Activated CD8-positive, alpha-beta memory T cell treated with anti-CD3 and anti-CD28 coated beads for 24 hours (primary cell): Measurements from ENCODE around the gene SAMD14.

Experiments used
- DNase-seq: peaks from one replicate; pipeline ENCODE4 v3.0.0-alpha.2; 2020

SAMD14 gene

DNA sequence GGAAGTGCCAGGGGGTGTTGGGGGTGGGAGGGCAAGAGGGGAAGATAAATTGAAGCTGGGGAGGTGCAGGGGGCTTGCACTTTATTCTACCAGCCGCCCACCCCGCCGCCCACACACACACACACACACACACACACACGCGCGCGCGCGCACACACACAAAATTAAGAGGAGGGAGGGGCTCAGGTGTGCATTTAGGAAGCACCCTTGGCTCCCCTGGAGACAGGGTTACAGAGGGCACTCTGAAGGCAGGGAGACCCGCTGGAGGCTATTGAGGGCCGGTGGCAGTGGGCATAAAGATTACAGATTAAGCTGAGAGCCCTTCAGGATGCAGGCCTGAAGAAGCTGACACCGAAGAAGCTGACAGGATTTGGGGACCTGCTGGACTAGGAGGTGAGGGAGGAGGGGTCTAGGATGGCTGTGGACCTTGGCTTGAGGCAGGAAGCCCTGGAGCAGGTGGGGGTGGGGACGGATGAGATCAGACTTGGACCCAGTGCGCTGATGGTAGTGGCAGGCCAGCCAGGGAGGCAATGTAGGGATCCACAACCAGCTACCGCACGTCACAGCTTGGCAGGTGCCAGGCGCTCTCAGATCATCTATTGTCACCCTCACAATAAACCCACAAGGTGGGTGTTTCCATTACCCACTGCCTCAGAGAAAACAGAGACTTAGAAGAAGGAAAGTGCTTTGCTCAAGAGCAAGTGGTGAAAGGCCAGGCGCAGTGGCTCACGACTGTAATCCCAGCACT lies 772 bp upstream of the SAMD14 start:
- no peak for DNase-seq

DNA sequence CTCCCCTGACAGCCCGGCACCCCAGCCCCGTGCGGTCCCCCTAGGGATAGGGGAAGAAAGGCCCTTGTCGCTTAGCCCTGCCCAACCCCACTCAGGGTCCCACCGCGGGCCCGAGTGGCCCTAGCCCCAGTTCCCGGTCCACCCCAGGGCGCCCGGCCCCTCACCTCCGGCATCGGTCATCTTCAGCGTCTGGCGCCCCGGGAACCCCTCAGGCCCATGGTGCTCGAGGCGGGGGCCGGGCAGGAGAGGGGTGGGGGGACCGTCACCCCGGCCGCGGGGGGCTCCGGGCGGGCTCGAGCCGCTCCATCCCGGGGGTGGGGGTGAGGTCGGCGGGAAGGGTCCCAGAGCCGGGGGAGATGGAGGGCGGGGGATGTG lies 620 bp downstream of the SAMD14 start:
- no peak for DNase-seq

DNA sequence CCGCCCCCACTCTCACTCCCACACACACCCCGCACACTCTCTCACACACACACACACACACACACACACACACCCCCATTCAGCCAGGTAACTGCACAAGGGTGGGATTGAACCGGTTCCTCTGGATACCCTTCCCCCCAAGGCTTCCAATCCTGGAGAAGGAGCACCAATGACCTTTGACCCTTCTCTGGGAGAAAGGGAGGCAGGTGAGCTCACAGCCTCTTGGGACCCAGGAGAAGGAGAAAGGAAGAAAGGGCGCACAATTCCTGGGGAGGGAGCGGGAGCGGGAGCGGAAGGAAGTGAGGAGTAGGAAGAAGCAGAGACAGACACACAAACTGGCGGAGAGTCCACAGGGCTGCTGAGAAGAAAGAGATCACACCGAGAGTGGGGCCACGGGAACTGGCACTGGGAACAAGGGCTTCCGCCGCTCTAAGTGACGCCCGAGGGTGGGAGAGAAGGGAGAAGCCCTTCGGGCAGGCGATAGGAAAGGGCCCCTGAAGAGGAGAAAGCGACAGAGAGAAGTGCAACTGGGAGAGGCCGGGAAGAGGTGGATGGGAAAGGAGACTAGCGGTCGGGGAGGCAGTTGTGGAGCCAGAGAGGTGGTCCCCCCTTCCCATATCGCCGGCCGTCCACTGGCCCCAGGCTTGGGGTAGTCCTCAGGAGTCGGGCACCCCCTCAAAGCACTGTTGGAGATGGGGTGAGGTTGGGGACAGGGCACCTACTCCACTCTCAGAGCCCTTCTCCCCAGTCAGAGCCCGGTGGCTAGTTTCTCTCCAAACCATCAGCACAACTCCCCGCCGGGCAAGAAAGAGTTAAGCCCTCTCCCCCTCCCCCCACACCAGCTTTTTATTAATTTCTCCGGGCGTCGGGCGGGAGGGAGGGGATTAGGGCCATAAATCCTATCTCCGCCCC lies 1.3 kb downstream of the SAMD14 start:
- DNase-seq = no peak

DNA sequence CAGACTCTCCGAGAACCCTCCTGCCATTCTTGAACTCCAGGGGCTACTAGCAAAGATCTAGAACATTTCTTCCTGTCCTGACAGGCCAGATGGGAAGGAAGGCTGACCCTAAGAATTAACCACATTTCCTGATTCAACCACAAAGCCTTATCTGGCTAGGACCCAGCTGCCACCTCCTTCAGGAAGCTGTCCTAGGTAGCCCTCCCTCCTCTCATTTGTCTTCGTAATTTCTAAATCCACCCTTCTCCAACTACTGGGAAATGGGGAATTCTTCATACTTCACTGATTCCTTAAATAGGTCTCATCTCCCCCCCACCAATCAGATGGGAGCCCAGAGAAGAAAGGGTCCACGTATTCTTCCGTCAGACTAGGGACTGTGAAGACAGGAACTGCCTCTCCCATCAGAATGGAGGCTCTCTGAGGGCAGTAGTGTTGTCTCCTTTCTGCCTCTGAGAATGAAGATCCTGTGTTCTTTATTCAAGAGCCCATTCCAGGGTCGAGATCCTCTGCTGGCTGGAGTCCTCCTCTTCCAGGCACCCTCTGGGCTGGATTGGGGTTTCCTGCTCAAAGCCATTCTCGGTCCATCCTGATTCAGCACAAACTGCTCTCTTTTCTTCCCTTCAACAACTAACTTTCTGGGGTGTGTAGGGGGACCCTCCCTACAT lies 2.1 kb downstream of the SAMD14 start:
- no peak for DNase-seq

DNA sequence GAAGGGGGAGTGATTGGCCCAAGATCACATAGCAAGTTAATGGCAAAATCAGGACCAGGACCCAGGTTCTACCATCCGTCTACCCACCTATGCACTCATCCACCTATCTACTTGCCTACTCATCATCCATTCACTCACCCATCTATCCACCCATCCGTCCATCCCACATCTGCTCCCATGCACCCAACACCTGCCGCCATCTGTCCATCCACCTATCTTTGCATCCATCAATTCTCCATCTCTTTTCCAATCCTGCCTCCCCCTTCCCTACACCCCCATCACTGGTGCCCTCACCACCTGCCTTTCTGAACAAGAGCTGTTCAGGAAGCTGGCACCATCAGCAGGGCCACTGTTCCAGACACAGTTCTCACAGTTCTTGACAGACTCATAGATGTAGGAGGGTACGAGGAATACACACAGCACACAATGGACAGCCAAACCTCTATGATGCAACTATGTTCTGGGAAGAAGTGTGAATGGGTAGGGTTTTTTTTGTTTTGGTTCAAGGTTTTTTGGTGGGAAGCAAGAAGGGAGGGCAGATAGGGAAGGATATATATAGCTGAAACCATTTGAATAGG lies 4.5 kb downstream of the SAMD14 start:
- DNase-seq = no peak

DNA sequence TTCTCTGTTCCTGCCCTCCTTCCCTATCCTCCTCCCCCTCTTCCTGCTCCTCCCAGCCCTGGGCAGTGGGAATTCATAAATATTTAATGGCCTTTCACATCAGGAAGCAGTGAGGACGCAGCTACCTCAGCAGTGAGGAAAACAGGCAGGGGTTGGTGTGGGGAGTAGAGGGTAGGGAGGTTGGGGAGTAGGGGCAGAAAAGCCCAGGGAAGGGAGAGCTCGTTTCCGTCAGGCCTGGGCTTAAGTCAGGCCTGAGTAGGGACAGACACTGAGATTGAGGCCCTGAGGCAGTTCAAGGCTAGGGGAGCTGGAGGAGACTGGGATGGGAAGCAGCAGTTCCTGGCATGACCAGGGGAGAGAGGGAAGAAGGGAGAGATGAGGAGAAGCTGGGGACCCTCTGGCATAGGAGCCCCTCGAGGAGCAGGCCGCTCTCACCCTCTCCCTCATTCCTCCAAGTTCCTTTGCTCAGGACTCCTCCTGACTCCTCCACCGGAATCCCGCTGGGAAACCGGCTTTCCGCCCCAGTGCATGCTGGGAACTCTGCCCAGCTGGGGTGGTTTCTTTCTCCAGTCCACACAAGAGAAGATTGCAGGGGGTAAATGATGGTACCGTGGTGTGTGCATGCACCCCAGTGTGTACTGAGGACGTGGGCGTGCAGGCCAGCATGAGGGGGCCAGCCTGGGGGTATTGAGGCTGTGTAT lies 6.2 kb downstream of the SAMD14 start:
- no peak for DNase-seq

DNA sequence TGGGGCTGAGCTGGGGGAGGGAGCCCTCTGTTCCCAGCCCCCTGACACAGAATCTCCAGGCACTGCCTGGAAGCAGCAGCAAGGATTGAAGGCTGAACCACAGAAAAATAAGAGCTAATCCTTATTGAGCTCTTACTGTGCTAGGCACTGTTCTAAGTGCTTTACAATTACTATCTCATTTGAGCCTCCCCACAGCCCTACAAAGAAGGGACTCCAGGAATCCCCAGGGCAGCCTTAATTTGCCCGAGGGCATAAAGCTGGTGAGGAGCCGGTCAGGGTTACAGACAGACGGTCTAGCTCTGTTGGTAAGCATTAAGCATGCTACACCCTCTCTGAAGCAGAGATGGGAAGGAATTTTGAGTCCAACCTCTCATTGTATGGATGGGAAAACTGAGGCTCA lies 7.0 kb downstream of the SAMD14 start:
- no peak for DNase-seq

DNA sequence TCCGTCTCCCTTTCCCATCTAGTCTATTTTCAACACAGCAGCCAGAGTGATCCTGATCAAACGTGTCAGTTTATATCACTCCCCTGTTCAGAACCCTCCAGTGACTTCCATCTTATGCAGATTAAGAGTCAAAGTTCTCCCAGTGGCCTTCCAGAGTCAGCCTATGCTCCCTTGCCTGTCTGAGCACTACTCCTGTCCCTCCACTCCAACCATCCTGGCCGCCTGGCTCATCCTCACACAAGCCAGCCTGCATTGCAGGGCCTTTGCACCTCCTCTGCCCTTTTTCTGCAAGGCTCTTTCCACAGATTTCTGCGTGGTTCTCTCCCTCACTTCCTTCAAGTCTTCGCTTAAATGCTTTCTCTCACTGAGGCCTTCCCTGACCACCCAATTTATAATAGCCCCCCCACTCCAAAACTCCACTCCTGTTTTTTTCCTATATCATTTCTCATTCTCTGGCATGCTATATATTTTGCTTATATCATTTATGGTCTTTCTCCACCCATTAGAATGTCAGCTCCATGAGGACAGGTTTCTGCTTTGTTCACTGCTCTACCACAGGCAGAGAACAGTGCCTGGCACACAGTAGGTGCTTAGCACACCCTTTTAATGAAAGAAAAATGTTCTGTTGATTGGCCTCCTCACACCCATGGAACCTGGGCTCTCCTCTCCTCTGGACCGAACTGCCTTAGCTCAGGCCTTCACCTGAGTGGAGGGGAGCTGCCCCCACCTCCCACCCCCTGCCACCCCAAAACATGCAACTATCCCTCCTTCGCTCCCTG lies 9.3 kb downstream of the SAMD14 start:
- no peak for DNase-seq

DNA sequence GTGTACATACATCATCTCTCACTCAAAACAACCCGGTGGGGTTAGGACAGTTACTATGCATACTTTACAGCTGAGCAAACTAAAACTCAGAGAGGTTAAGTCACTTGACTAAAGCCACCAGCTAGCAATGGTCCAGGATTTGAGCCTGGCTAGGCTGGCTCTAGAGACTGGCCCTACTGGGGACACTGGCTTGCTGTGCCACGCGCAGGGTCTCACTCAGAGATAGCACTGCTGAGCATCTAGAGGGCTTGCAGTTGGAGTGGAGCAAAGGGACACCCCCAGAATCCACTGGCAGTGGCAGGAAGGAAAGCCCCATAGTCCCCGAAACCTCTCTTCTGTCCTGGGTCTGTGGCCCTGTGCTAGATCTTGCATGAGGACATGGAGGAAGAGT lies 11.1 kb downstream of the SAMD14 start:
- DNase-seq = no peak

DNA sequence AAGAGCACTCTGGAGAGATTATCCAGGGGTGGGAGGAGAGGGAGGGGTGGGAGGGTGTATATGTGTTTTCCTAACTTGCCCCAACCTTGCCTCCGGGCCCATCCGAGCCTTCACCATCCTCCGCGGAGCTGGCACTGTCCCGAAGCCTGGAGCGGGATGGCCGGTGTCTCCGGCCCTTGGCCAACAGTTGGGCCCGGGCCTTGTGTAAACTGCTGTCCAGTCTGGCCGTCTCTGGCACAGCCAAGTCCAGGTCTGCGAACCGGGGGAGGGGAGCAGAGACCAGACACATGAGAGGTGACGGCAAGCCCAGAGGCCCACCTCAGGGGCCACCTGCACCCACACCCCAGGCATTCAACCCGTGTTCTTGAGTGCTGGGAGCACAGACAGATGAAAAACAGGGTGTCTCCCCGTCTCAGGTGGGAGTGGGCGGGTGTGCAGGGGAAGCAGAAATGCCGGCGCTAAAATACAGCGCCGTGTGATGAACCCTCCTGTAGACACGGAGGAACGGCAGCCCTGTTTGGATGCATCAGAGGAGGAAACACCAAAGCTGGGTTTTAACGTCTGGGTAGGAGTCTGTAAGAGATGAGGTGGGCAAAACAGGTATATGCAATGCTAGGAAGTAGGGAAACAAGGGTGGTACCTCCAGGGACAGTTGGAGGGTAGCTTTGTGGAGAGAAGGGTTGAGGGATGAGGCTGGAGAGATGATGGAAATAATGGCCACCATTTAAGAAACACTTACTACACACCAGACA lies 11.7 kb downstream of the SAMD14 start:
- DNase-seq = no peak

DNA sequence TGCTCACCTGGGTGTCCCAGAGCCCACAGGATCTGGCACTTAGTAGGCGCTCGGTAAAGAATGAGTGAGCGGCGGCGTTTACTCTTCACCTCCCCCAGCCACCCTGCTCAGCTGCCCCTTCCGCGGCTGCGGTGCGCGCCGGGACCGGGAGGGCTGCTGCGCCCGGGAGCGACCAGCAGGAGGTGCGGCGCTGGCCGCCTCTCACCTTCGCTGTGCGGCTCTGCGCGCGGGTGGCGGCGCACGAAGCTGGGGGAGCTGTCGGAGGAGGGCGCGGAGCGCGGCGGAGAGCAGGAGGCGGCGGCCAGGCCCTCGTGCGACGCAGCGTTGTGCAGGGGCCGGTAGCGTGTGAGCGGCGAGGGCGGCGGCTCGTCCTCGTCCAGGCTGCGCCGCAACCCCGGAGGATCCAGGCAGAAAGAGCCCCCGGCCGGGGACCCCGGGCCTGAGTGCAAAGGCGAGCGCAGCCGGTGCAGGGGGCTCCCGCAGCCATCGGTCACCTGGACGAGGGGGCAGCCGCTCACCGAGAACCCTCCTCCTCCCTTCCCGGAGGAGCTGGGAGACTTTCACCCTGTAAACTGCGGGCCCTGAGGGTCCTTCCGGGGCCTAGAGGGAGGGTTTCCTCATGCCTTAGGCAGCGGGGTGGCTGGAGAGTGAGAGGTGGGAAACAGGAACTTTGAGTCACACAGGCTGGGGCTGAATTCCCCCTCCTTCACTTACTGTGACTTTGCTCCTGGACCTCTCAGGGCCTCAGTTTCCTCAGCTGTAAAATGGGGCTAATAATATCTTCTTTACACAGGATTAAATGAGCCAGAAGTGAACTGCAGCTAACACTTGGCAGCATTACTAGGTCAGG lies 12.5 kb downstream of the SAMD14 start:
- peak; percentile 83 for DNase-seq

DNA sequence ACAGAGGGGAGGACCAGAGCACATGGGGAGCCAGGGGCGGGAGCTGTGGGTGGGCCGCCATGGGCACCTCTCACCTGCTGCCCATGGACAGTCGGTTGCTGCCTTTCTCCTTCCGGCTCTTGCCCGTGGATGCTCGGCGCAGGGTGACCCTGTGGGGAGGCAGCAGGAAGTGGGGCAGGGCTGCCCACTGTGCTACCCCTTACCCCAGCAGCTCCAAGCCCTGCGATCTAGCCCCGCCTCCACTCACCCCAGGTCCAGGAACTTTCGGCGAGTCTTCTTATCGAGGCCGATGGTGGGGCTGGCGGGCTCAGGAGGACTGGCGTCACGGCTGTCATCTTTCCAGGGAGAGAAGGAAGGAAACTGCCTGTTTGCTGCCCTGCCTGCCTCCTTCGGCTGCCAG lies 14.2 kb downstream of the SAMD14 start:
- DNase-seq = no peak

DNA sequence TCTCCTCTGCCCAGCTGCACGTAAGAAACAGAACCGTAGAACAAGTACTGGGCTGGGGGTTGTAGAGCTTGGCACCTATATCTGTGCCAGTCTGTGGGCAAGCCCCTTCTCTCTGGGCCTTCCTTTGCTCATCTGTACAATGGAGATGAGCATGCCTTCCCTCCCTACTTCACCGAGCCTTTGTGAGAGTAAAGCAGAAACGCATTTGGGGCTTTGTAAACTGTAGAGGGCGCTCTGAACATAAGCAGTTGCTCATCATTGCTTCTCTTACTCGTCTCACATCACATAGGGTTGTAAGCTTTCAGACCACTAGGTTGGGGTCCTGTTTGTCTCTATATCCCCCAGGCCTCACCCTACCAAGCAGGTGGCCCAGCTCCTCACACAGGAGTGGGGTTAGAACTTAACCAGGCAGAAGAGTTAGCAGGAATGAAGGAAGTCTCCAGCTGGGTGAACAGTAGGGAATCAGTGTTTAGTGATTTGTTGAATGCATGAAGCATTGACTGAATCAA lies 15.1 kb downstream of the SAMD14 start:
- DNase-seq = no peak

DNA sequence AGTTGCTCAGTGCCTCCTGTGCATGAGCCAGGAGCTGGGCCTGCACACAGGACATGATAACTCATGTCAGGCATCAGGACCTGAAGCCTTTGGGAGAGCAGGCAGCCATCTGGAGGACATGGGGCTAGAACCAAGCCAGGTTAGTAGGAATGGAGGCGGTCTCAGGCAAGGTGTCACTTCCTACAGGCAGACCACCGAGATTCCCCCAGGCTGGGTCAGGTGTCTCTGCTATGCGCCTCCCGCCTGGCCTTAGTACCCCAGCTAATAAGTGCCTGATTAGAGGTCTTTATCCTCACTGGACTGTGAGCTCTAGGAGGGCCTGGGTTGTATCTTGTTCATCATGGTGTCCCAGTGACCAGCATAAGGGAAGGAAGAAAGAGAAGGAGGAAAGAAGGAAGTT lies 15.6 kb downstream of the SAMD14 start:
- no peak for DNase-seq

DNA sequence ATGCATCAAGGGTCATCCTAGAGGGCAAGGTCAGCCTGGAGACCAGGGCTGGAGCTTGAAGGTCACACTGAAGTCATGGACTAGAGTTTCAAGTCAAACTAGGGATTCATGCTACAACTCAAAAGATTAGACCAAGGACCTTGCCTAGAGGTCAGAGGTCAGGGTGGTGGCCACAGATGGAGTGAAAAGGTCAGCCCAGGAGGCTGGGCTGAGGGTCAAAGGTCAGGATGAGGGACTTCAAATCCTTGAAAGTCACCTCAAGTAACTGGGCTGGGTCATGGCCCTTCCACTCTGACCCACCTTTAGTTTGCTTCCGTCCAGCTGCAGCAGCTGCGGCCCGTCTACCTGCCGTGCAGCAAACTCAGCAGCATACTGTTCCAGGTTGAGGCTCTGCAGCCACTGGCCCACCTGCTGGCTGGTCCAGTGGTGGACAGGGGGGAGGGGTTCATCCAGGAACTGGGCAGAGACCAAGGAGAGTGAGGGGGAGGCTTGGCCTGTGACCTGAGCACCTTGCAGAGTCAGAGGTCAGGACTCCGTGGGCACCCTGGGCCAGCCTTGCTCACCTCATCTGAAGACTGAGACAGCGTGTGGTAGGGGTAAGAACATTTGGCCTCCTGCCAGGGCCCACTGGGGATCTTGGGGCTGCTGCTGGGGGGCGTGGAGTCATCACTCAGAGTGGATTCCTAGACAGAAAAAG lies 16.2 kb downstream of the SAMD14 start:
- DNase-seq = no peak

DNA sequence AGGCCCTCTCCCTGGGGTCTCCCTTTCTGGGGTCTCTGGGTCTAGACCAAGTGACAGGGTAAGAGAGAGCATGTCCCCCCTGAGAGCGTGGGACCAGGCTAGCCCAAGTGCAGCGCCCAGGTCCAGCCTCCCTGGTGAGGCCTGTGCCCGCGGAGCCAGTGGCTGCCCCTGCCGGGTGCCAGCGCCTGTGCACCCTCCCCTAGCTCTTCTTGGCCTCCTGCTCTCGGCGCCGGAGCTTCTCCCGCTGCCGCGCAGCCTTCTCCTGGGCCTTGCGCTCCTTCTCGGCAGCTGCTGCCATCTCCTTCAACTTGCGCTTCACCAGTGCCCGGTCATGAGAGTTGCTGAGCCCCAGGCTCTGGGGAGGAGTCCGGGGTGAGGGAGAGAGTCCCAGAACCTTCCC lies 17.3 kb downstream of the SAMD14 start:
- no peak for DNase-seq

DNA sequence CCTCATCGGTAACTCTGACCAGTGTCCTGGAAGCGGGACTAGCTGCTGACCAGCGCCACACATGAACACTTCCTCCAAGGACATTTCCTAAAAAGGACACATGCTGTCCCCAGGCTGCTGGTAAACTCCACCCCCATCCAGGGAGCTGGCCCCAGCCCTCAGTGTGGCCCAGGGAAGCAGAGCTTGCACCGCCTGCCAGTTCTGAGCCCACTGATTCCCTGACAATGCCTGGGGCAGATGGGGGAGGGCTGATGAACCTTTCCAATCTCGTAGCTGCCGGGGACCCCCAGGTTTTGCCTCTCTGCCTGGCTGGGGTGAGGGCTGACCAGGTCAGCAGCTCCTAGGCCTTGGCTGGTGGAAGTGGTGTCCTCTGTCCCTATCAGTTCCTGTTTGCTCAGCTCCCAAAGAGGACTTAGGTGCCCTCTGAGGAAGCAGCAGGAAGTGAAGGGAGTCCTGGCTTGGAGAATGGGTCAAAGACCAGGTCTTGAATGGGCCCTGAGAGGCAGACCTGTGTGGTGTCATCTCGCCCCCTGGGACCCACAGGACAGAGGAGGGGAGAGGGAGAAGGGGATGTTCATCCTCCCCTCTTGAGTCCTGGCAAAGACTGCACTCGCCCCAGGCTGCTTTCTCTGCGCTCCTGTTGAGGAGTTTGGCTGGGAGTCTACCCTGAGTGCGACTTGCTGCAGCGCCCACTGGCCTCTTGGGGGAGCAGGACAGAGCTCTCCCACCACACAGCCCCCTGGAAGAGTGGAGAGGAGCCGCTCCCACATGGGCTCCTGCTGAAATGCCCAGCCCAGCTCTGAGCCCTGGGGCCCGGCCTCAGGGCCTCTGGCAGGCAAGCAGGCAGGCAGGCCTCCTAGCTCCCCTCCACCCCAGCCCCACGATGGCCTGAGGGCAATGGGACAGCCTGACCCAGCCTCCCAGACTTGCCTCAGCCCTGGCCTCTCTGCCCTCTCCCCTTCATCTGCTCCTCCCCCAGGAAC lies 18.0 kb downstream of the SAMD14 start:
- DNase-seq = no peak
